ENCODE data around the gene FBXO47.

Gene FBXO47

DNA sequence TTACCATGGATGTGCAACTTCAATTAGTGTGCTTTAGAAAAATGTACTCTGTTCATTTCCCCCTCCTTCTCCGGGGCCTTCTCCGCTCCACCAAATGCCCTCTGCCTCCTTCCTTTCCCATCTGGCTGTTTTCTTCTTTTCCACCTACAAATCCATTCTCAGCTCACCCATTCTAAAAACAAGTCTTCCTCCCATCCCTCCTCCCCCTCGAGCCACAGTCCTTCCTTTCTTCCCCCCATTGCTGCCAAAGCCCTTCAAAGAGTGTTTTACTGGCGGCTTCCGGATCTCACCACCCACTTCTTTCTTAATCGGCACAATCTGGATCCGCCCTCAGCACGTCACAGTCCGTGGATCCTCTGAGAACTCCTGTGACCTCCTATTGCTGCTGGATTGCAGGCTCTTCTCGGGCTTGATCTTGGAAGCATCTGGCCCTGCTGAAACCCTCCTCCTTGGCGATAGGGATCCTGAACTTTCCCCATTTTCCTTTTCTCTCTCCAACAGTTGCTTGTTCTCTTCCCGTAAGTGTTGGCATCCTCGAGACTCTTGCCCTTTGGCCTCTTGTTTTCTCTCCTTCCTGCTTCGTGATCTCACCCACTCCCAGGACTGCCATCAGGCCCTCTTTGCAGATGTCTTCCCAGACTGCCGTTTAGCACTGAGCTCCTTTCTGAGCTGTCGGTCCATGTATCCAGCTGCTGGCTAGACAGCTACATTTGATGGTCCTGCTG is 36.0 kb upstream of the FBXO47 start:
- Histone ChIP-seq H3K27me3 (ENCODE audit: control insufficient read depth in 5 of 5, insufficient read depth in 4 of 5, low read length in 5 of 5) (no peaks in the 10 kb centered on the region), H3K36me3 (ENCODE audit: control insufficient read depth in 5 of 5, insufficient read depth in 5 of 5, low read length in 5 of 5) (no peaks in the 10 kb centered on the region), H3K9ac (ENCODE audit: low read length in 5 of 5) (peak overlapping the region in 4 of 5 donors; percentile 67 to 89 (median 78)), H3K4me3 (ENCODE audit: low read depth in 1 of 5, low read length in 5 of 5) (peak overlapping the region; percentile 23 to 58 (median 49)), H3K27ac (ENCODE audit: low read depth, low read length) (peak overlapping the region; percentile 98), H3K9me3 (ENCODE audit: control insufficient read depth in 5 of 5, low read length in 5 of 5) (no peaks in the 10 kb centered on the region), H3K4me1 (ENCODE audit: control insufficient read depth in 5 of 5, insufficient read depth in 5 of 5, low read length in 5 of 5) (peaks cover 12 to 46% (median 44%) of the 10 kb centered on the region in 5 donors)

GRCh38 chr17:39001703-39002637 is 34.8 kb upstream of the FBXO47 start:
- Histone ChIP-seq H3K36me3 (ENCODE audit: control insufficient read depth in 5 of 5, insufficient read depth in 5 of 5, low read length in 5 of 5) (no peaks in the 10 kb centered on the region), H3K27me3 (ENCODE audit: control insufficient read depth in 5 of 5, insufficient read depth in 4 of 5, low read length in 5 of 5) (no peaks in the 10 kb centered on the region), H3K9ac (ENCODE audit: low read length in 5 of 5) (peak overlapping the region in 4 of 5 donors; percentile 67 to 89 (median 78)), H3K9me3 (ENCODE audit: control insufficient read depth in 5 of 5, low read length in 5 of 5) (peaks cover 0 to 9% (median 7%) of the 10 kb centered on the region in 5 donors), H3K4me1 (ENCODE audit: control insufficient read depth in 5 of 5, insufficient read depth in 5 of 5, low read length in 5 of 5) (peaks cover 12 to 46% (median 44%) of the 10 kb centered on the region in 5 donors), H3K27ac (ENCODE audit: low read depth, low read length) (peak overlapping the region; percentile 98), H3K4me3 (ENCODE audit: low read depth in 1 of 5, low read length in 5 of 5) (peak overlapping the region; percentile 47 to 59 (median 56))

GRCh38 chr17:39000021-39000601 is 32.9 kb upstream of the FBXO47 start:
- peak overlapping the region; percentile 98 for H3K27ac ChIP-seq (ENCODE audit: low read depth, low read length)

GRCh38 chr17:38996660-38997337 is 29.6 kb upstream of the FBXO47 start:
- Histone ChIP-seq H3K27me3 (ENCODE audit: control insufficient read depth in 5 of 5, insufficient read depth in 4 of 5, low read length in 5 of 5) (no peaks in the 10 kb centered on the region), H3K4me3 (ENCODE audit: low read depth in 1 of 5, low read length in 5 of 5) (no peak overlapping the region), H3K9me3 (ENCODE audit: control insufficient read depth in 5 of 5, low read length in 5 of 5) (peaks cover 0 to 19% (median 14%) of the 10 kb centered on the region in 5 donors), H3K36me3 (ENCODE audit: control insufficient read depth in 5 of 5, insufficient read depth in 5 of 5, low read length in 5 of 5) (no peaks in the 10 kb centered on the region), H3K9ac (ENCODE audit: low read length in 5 of 5) (no peak overlapping the region), H3K4me1 (ENCODE audit: control insufficient read depth in 5 of 5, insufficient read depth in 5 of 5, low read length in 5 of 5) (peaks cover 0 to 25% (median 23%) of the 10 kb centered on the region in 5 donors), H3K27ac (ENCODE audit: low read depth, low read length) (no peak overlapping the region)

More at GRCh38 chr17:39000021-39000601, 32.9 kb upstream of the FBXO47 start:
- H3K4me1 ChIP-seq (ENCODE audit: control insufficient read depth in 5 of 5, insufficient read depth in 5 of 5, low read length in 5 of 5): peaks cover 12 to 46% (median 44%) of the 10 kb centered on the region in 5 donors
- H3K4me3 ChIP-seq (ENCODE audit: low read depth in 1 of 5, low read length in 5 of 5): no peak overlapping the region
- no peaks in the 10 kb centered on the region for H3K27me3 ChIP-seq (ENCODE audit: control insufficient read depth in 5 of 5, insufficient read depth in 4 of 5, low read length in 5 of 5)
- no peaks in the 10 kb centered on the region for H3K36me3 ChIP-seq (ENCODE audit: control insufficient read depth in 5 of 5, insufficient read depth in 5 of 5, low read length in 5 of 5)
- H3K9me3 ChIP-seq (ENCODE audit: control insufficient read depth in 5 of 5, low read length in 5 of 5): peaks cover 0 to 19% (median 14%) of the 10 kb centered on the region in 5 donors
- peak overlapping the region in 3 of 5 donors; percentile 32 to 73 (median 39) for H3K9ac ChIP-seq (ENCODE audit: low read length in 5 of 5)

DNA sequence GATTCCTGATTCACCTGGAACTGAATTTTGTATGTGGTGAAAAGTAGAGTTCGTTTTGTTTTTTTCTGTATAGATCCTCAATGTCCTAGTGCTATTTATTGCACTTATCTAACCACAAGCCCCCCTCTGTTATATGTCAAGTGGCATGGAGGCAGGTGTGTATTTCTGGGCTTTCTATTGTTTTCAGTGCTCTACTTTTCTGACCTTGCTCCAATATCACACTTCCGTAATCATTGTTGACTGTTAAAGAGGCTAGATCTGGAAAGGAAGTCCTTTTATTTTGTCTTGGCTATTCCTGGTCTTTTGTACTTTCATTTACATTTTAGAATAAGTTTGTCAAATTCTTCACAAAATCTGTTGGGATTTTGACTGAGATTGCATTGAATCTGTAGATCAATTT is 26.8 kb upstream of the FBXO47 start:
- peaks cover 0 to 4% (median 1%) of the 10 kb centered on the region in 5 donors for H3K4me1 ChIP-seq (ENCODE audit: control insufficient read depth in 5 of 5, insufficient read depth in 5 of 5, low read length in 5 of 5)
- H3K9ac ChIP-seq (ENCODE audit: low read length in 5 of 5): no peak overlapping the region
- no peak overlapping the region for H3K27ac ChIP-seq (ENCODE audit: low read depth, low read length)
- H3K4me3 ChIP-seq (ENCODE audit: low read depth in 1 of 5, low read length in 5 of 5): no peak overlapping the region
- H3K27me3 ChIP-seq (ENCODE audit: control insufficient read depth in 5 of 5, insufficient read depth in 4 of 5, low read length in 5 of 5): no peaks in the 10 kb centered on the region
- peaks cover 0 to 19% (median 14%) of the 10 kb centered on the region in 5 donors for H3K9me3 ChIP-seq (ENCODE audit: control insufficient read depth in 5 of 5, low read length in 5 of 5)
- no peaks in the 10 kb centered on the region for H3K36me3 ChIP-seq (ENCODE audit: control insufficient read depth in 5 of 5, insufficient read depth in 5 of 5, low read length in 5 of 5)

DNA sequence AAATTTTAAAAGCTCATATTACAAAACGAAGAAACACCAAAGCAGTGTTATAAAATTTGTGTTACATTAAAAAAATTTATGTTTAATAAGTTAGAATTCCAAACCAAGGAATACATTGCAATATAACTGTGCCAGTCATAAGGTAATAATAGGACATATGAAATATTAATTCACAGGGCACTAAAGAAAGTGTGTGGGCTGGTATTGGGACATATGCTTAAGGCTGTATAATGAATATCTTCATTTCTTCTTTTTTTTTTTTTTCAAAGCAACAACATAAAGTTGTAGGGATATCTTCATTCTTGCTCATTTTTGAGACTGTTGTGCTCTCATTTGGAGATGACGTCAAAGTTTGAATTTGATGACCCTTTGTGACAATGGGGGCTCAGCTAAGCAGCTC is 17.5 kb upstream of the FBXO47 start:
- Histone ChIP-seq H3K4me3 (ENCODE audit: low read depth in 1 of 5, low read length in 5 of 5) (no peak overlapping the region), H3K9ac (ENCODE audit: low read length in 5 of 5) (no peak overlapping the region), H3K27ac (ENCODE audit: low read depth, low read length) (no peak overlapping the region), H3K27me3 (ENCODE audit: control insufficient read depth in 5 of 5, insufficient read depth in 4 of 5, low read length in 5 of 5) (no peaks in the 10 kb centered on the region), H3K36me3 (ENCODE audit: control insufficient read depth in 5 of 5, insufficient read depth in 5 of 5, low read length in 5 of 5) (no peaks in the 10 kb centered on the region), H3K9me3 (ENCODE audit: control insufficient read depth in 5 of 5, low read length in 5 of 5) (no peaks in the 10 kb centered on the region), H3K4me1 (ENCODE audit: control insufficient read depth in 5 of 5, insufficient read depth in 5 of 5, low read length in 5 of 5) (peaks cover 0 to 8% (median 0%) of the 10 kb centered on the region in 5 donors)

GRCh38 chr17:38982858-38983746 is 15.9 kb upstream of the FBXO47 start:
- no peak overlapping the region for H3K4me3 ChIP-seq (ENCODE audit: low read depth in 1 of 5, low read length in 5 of 5)
- H3K27ac ChIP-seq (ENCODE audit: low read depth, low read length): no peak overlapping the region
- H3K36me3 ChIP-seq (ENCODE audit: control insufficient read depth in 5 of 5, insufficient read depth in 5 of 5, low read length in 5 of 5): no peaks in the 10 kb centered on the region
- no peaks in the 10 kb centered on the region for H3K27me3 ChIP-seq (ENCODE audit: control insufficient read depth in 5 of 5, insufficient read depth in 4 of 5, low read length in 5 of 5)
- H3K9me3 ChIP-seq (ENCODE audit: control insufficient read depth in 5 of 5, low read length in 5 of 5): no peaks in the 10 kb centered on the region
- no peak overlapping the region for H3K9ac ChIP-seq (ENCODE audit: low read length in 5 of 5)
- peaks cover 0 to 8% (median 0%) of the 10 kb centered on the region in 5 donors for H3K4me1 ChIP-seq (ENCODE audit: control insufficient read depth in 5 of 5, insufficient read depth in 5 of 5, low read length in 5 of 5)

- no peak overlapping the region for H3K9ac ChIP-seq (ENCODE audit: low read length in 5 of 5)
- peaks cover 0 to 8% (median 0%) of the 10 kb centered on the region in 5 donors for H3K4me1 ChIP-seq (ENCODE audit: control insufficient read depth in 5 of 5, insufficient read depth in 5 of 5, low read length in 5 of 5)
- no peak overlapping the region for H3K27ac ChIP-seq (ENCODE audit: low read depth, low read length)
- H3K4me3 ChIP-seq (ENCODE audit: low read depth in 1 of 5, low read length in 5 of 5): no peak overlapping the region
- H3K36me3 ChIP-seq (ENCODE audit: control insufficient read depth in 5 of 5, insufficient read depth in 5 of 5, low read length in 5 of 5): no peaks in the 10 kb centered on the region
- H3K27me3 ChIP-seq (ENCODE audit: control insufficient read depth in 5 of 5, insufficient read depth in 4 of 5, low read length in 5 of 5): no peaks in the 10 kb centered on the region
- no peaks in the 10 kb centered on the region for H3K9me3 ChIP-seq (ENCODE audit: control insufficient read depth in 5 of 5, low read length in 5 of 5)
Observed at GRCh38 chr17:38981636-38982035, 14.4 kb upstream of the FBXO47 start.

Measured in subcutaneous abdominal adipose tissue (tissue), 5 donors.